B cell (primary cell): ENCODE measurements around the gene MYO1G.

Experiments used
- CTCF ChIP-seq: fragments of 200-600 bp; IDR thresholded peaks from one replicate; pipeline ENCODE4 v1.8.0; 2022; ENCODE audit warnings: antibody characterized with exemption, mild to moderate bottlenecking
- EZH2 ChIP-seq: IDR thresholded peaks from 2 replicates; pipeline ENCODE4 v1.6.1; 2012; ENCODE audit warnings: borderline replicate concordance, low read depth, mild to moderate bottlenecking, moderate library complexity, low read length; ENCODE audit not compliant: insufficient read depth, poor library complexity, severe bottlenecking

GRCh38 chr7:45007106-45007505, 28.3 kb upstream of the MYO1G start:
- no peak for TF ChIP-seq EZH2
- TF ChIP-seq CTCF: no peak
